NCI-H1930 (cell line): ENCODE measurements around the gene MFSD1.
"Not testable (repeated sequence)": the region's sequence is repeated elsewhere in the genome, so short reads cannot be mapped to it uniquely, and the experiment has no call there.

Experiments used
- DNase-seq, 2 experiments: peaks; one replicate each; lab custom pipeline; 2025; lab: John Stamatoyannopoulos, UW

MFSD1 gene

GRCh38 chr3:158776531-158776930 is 25.3 kb upstream of the MFSD1 start:
- DNase-seq: no peak

GRCh38 chr3:158777161-158777873 is 24.5 kb upstream of the MFSD1 start:
- DNase-seq: no peak

GRCh38 chr3:158780766-158781165 is 21.1 kb upstream of the MFSD1 start:
- DNase-seq: no peak

GRCh38 chr3:158781191-158781590 is 20.7 kb upstream of the MFSD1 start:
- no peak for DNase-seq

GRCh38 chr3:158781849-158782248 is 20.0 kb upstream of the MFSD1 start:
- DNase-seq: no peak

GRCh38 chr3:158782283-158782989 is 19.4 kb upstream of the MFSD1 start:
- no peak for DNase-seq

GRCh38 chr3:158783051-158783450 is 18.8 kb upstream of the MFSD1 start:
- no peak for DNase-seq

GRCh38 chr3:158785972-158786371 is 15.9 kb upstream of the MFSD1 start:
- no peak for DNase-seq

GRCh38 chr3:158788446-158788845 is 13.4 kb upstream of the MFSD1 start:
- DNase-seq: no peak

- no peak for DNase-seq
Measured at GRCh38 chr3:158789592-158789991, 12.3 kb upstream of the MFSD1 start.

GRCh38 chr3:158790901-158791589 is 10.8 kb upstream of the MFSD1 start:
- DNase-seq: peak; percentile 3 to 38

GRCh38 chr3:158791590-158791920 is 10.3 kb upstream of the MFSD1 start:
- not testable (repeated sequence) for DNase-seq

GRCh38 chr3:158792709-158793108 is 9.1 kb upstream of the MFSD1 start:
- no peak for DNase-seq

GRCh38 chr3:158794206-158794605 is 7.6 kb upstream of the MFSD1 start:
- no peak for DNase-seq

- no peak for DNase-seq
Measured at GRCh38 chr3:158794936-158795518, 6.8 kb upstream of the MFSD1 start.

- no peak for DNase-seq
Measured at GRCh38 chr3:158801201-158801600, 653 bp upstream of the MFSD1 start.

GRCh38 chr3:158802409-158803268 is 785 bp downstream of the MFSD1 start:
- DNase-seq: no peak

- DNase-seq: no peak
Measured at GRCh38 chr3:158804441-158804840, 2.6 kb downstream of the MFSD1 start.

- no peak for DNase-seq
Measured at GRCh38 chr3:158808697-158809096, 6.8 kb downstream of the MFSD1 start.

GRCh38 chr3:158809642-158810041 is 7.8 kb downstream of the MFSD1 start:
- DNase-seq: no peak

- no peak for DNase-seq
Measured at GRCh38 chr3:158810823-158811724, 9.2 kb downstream of the MFSD1 start.
